Measurements from ENCODE around the gene FAM47E. TPM values are rescaled to one million over a fixed set of nuclear protein-coding genes. Genes with fewer than 3 reads are reported as not detected.
A peak's percentile ranks its signal among the peaks of the same experiment; 100 is the strongest.

The FAM47E gene
- total and polyA plus RNA-seq, 2 of the 13 experiments (the other 11 are each of a cell fraction or from before 2014, with no cell fraction given), result 0.33 to 0.66 TPM

DNA sequence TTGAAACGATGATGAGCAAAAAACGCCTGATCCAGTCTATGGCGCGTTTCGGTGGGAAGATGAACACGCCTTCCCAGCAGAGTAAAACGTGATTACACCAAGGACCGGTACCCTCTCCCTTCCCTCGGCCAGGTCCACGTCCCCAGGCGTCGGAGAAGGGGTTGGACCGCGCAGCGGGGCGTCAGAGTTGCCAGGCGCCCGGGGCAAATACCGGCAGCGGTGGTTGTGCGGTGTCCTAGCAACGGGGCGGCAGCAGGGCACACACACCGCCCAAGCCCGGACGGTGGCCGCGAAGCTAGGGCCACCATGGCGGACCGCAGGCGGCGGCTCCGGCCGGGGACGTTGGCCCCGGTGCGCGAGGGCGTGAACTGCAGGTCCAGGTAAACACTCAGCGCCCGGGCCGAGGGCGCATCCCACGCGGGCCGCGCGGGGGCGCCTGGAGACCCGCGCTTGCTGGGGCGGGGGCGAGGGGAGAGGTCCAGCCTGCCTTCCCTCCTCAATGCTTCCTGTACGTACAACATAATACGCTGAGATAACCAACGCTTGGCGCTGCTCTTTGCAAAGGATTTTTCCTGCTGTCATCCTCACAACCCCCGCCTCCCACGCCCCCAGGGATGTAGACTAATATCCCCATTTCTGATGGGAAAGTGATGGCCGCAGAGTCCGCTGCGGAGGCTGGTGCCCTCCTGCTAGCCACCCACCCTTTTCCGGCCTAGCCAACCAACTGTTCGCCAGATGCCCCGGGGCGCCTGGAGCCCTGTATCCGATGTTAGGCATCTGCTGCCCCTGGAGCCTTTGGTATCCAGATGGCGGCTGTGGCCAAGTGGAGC lies at the start of gene FAM47E (continued):
- TF ChIP-seq, protein P1, sequence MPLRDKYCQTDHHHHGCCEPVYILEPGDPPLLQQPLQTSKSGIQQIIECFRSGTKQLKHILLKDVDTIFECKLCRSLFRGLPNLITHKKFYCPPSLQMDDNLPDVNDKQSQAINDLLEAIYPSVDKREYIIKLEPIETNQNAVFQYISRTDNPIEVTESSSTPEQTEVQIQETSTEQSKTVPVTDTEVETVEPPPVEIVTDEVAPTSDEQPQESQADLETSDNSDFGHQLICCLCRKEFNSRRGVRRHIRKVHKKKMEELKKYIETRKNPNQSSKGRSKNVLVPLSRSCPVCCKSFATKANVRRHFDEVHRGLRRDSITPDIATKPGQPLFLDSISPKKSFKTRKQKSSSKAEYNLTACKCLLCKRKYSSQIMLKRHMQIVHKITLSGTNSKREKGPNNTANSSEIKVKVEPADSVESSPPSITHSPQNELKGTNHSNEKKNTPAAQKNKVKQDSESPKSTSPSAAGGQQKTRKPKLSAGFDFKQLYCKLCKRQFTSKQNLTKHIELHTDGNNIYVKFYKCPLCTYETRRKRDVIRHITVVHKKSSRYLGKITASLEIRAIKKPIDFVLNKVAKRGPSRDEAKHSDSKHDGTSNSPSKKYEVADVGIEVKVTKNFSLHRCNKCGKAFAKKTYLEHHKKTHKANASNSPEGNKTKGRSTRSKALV (CRISPR knock-in tag; IDR thresholded peaks at IDR 0.05), result peak; percentile 89; the same call in 1 of the 2 replicates
- TF ChIP-seq DPF2 (CRISPR knock-in tag; IDR thresholded peaks at IDR 0.05; ENCODE audit: borderline replicate concordance, low read depth), result no peak
- TF ChIP-seq KLF6 (CRISPR knock-in tag; IDR thresholded peaks at IDR 0.05), result no peak
- TF ChIP-seq CBX5 (CRISPR knock-in tag; IDR thresholded peaks at IDR 0.05; ENCODE audit: borderline replicate concordance), result no peak
- TF ChIP-seq, protein P2, sequence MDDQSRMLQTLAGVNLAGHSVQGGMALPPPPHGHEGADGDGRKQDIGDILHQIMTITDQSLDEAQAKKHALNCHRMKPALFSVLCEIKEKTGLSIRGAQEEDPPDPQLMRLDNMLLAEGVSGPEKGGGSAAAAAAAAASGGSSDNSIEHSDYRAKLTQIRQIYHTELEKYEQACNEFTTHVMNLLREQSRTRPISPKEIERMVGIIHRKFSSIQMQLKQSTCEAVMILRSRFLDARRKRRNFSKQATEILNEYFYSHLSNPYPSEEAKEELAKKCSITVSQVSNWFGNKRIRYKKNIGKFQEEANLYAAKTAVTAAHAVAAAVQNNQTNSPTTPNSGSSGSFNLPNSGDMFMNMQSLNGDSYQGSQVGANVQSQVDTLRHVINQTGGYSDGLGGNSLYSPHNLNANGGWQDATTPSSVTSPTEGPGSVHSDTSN (CRISPR knock-in tag; IDR thresholded peaks at IDR 0.05; ENCODE audit: borderline replicate concordance), result no peak
- no peak for TF ChIP-seq SP1 (IDR thresholded peaks at IDR 0.05)
- TF ChIP-seq SP1 (CRISPR knock-in tag; IDR thresholded peaks at IDR 0.05), result 0 out of 2 replicates have a peak, but pooled peaks have one; percentile 43
- TF ChIP-seq NR2F1 (CRISPR knock-in tag; IDR thresholded peaks at IDR 0.05), result peak; percentile 65 to 66; a peak in 3 of 4 replicates
- TF ChIP-seq ZNF615 (CRISPR knock-in tag; IDR thresholded peaks at IDR 0.05; ENCODE audit: borderline replicate concordance), result no peak
- TF ChIP-seq TAF1 (CRISPR knock-in tag; IDR thresholded peaks at IDR 0.05), result no peak
- no peak for TF ChIP-seq PRMT3 (CRISPR knock-in tag; IDR thresholded peaks at IDR 0.05; ENCODE audit: borderline replicate concordance, low read depth)
- no peak for TF ChIP-seq FOXA1 (IDR thresholded peaks at IDR 0.05)
- TF ChIP-seq FOXA1 (CRISPR knock-in tag; IDR thresholded peaks at IDR 0.05), result peak; percentile 72
- TF ChIP-seq NFE2 (CRISPR knock-in tag; IDR thresholded peaks at IDR 0.05), result no peak
- TF ChIP-seq ZNF138 (CRISPR knock-in tag; IDR thresholded peaks at IDR 0.05; ENCODE audit: low read depth), result no peak
- TF ChIP-seq NFIB (CRISPR knock-in tag; IDR thresholded peaks at IDR 0.05; ENCODE audit: borderline replicate concordance), result no peak
- TF ChIP-seq, protein P3, sequence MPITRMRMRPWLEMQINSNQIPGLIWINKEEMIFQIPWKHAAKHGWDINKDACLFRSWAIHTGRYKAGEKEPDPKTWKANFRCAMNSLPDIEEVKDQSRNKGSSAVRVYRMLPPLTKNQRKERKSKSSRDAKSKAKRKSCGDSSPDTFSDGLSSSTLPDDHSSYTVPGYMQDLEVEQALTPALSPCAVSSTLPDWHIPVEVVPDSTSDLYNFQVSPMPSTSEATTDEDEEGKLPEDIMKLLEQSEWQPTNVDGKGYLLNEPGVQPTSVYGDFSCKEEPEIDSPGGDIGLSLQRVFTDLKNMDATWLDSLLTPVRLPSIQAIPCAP (CRISPR knock-in tag; IDR thresholded peaks at IDR 0.05; ENCODE audit: low read depth), result no peak
- peak; percentile 53 for TF ChIP-seq KMT2B (CRISPR knock-in tag; IDR thresholded peaks at IDR 0.05)
- TF ChIP-seq, protein P4, sequence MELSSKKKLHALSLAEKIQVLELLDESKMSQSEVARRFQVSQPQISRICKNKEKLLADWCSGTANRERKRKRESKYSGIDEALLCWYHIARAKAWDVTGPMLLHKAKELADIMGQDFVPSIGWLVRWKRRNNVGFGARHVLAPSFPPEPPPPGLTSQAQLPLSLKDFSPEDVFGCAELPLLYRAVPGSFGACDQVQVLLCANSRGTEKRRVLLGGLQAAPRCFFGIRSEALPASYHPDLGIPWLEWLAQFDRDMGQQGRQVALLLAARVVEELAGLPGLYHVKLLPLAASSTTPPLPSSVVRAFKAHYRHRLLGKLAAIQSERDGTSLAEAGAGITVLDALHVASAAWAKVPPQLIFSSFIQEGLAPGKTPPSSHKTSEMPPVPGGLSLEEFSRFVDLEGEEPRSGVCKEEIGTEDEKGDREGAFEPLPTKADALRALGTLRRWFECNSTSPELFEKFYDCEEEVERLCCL (CRISPR knock-in tag; IDR thresholded peaks at IDR 0.05; ENCODE audit: borderline replicate concordance), result no peak
